WTC11 (cell line): Measurements from ENCODE around the gene MRM3. TPM values are rescaled to one million over a fixed set of nuclear protein-coding genes. Genes with fewer than 3 reads are reported as not detected.

Source experiments
- ATAC-seq: fragments of 200-7000 bp; cut with Tn5 transposase; 2 replicates; pipeline ENCODE4 v1.10.0; 2021; ENCODE audit warnings: mild to moderate bottlenecking, moderate library complexity
- CTCF ChIA-PET: fragments of 300-600 bp; sonication (Branson Sonifier 250); formaldehyde crosslinking; loops from one replicate; lab custom pipeline; 2021; ENCODE audit warnings: antibody characterized with exemption; lab: Charles Lee
- POLR2A ChIA-PET: fragments of 350-600 bp; sonication (Branson Sonifier 250); formaldehyde crosslinking; loops from one replicate; lab custom pipeline; 2021; ENCODE audit warnings: antibody characterized with exemption; lab: Charles Lee
- DNase-seq: peaks from one replicate; pipeline ENCODE4 v3.0.0; 2021; ENCODE audit warnings: low spot score
- H3K27ac Mint-ChIP-seq: 2 replicates; pipeline ENCODE4 v1.8.0; 2021; ENCODE audit warnings: mixed read lengths
- H3K27me3 Mint-ChIP-seq: 2 replicates; pipeline ENCODE4 v1.8.0; 2021; ENCODE audit warnings: low read depth, mild to moderate bottlenecking, moderate library complexity, mixed read lengths
- H3K36me3 Mint-ChIP-seq: 2 replicates; pipeline ENCODE4 v1.8.0; 2021; ENCODE audit warnings: mixed read lengths
- H3K4me1 Mint-ChIP-seq: 2 replicates; pipeline ENCODE4 v1.8.0; 2022; ENCODE audit warnings: mixed read lengths
- H3K4me3 Mint-ChIP-seq: 2 replicates; pipeline ENCODE4 v1.8.0; 2021; ENCODE audit warnings: mild to moderate bottlenecking, moderate library complexity, mixed read lengths
- H3K9me3 Mint-ChIP-seq: 2 replicates; pipeline ENCODE4 v1.8.0; 2021; ENCODE audit warnings: mixed read lengths
- CTCF ChIP-seq: fragments of 200-600 bp; IDR thresholded peaks from 2 replicates; pipeline ENCODE4 v1.8.0; 2022; ENCODE audit warnings: antibody characterized with exemption
- GRHL2 ChIP-seq: fragments of 250-450 bp; sonication (Bioruptor Pico); IDR thresholded peaks from 2 replicates; pipeline ENCODE4 v1.8.0; 2022; ENCODE audit warnings: mild to moderate bottlenecking, moderate library complexity; ENCODE audit not compliant: insufficient replicate concordance, severe bottlenecking
- GTF2I ChIP-seq: fragments of 250-450 bp; sonication (Bioruptor Pico); conservative IDR thresholded peaks from 2 replicates; pipeline ENCODE4 v1.4.0; 2021; ENCODE audit warnings: mild to moderate bottlenecking
- HMGXB4 ChIP-seq: sonication (generic); formaldehyde crosslinking; IDR thresholded peaks from 2 replicates; pipeline ENCODE4 v1.8.1; 2023; ENCODE audit warnings: mild to moderate bottlenecking, moderate library complexity, missing genetic modification reagents
- IRF2 ChIP-seq: sonication (generic); formaldehyde crosslinking; IDR thresholded peaks from 2 replicates; pipeline ENCODE4 v1.8.0; 2022; ENCODE audit warnings: low read depth, missing genetic modification reagents, borderline replicate concordance
- JUN ChIP-seq: sonication (generic); formaldehyde crosslinking; IDR thresholded peaks from 2 replicates; pipeline ENCODE4 v1.8.0; 2023; ENCODE audit warnings: mild to moderate bottlenecking, missing genetic modification reagents
- MXD4 ChIP-seq: fragments of 250-450 bp; sonication (Bioruptor Pico); IDR thresholded peaks from 2 replicates; pipeline ENCODE4 v1.8.0; 2021; ENCODE audit warnings: mild to moderate bottlenecking, moderate library complexity, borderline replicate concordance
- NFE2L1 ChIP-seq: sonication (generic); formaldehyde crosslinking; IDR thresholded peaks from 2 replicates; pipeline ENCODE4 v1.8.1; 2023; ENCODE audit warnings: missing genetic modification reagents
- NFYB ChIP-seq: sonication (generic); formaldehyde crosslinking; conservative IDR thresholded peaks from 2 replicates; pipeline ENCODE4 v1.8.0; 2022; ENCODE audit warnings: low read depth, missing genetic modification reagents
- PRDM15 ChIP-seq: sonication (generic); formaldehyde crosslinking; IDR thresholded peaks from 2 replicates; pipeline ENCODE4 v1.8.0; 2022; ENCODE audit warnings: missing genetic modification reagents
- PRRX2 ChIP-seq: fragments of 250-450 bp; sonication (Bioruptor Pico); IDR thresholded peaks from 2 replicates; pipeline ENCODE4 v1.8.0; 2021; ENCODE audit warnings: mild to moderate bottlenecking
- RELA ChIP-seq: sonication (generic); formaldehyde crosslinking; IDR thresholded peaks from 2 replicates; pipeline ENCODE4 v1.8.1; 2022; ENCODE audit warnings: missing genetic modification reagents, mild to moderate bottlenecking, borderline replicate concordance
- SP1 ChIP-seq: sonication (generic); formaldehyde crosslinking; conservative IDR thresholded peaks from 2 replicates; pipeline ENCODE4 v1.8.1; 2022; ENCODE audit warnings: missing genetic modification reagents
- TCF7 ChIP-seq: sonication (generic); formaldehyde crosslinking; IDR thresholded peaks from 2 replicates; pipeline ENCODE4 v1.8.0; 2022; ENCODE audit warnings: mild to moderate bottlenecking, low read depth, missing genetic modification reagents, moderate library complexity
- TEAD1 ChIP-seq: sonication (generic); formaldehyde crosslinking; IDR thresholded peaks from 2 replicates; pipeline ENCODE4 v1.8.0; 2022; ENCODE audit warnings: mild to moderate bottlenecking, missing genetic modification reagents
- ZMAT4 ChIP-seq: fragments of 250-450 bp; sonication (Bioruptor Pico); IDR thresholded peaks from 2 replicates; pipeline ENCODE4 v1.9.0; 2021; ENCODE audit warnings: mild to moderate bottlenecking
- ZNF423 ChIP-seq: fragments of 250-450 bp; sonication (Bioruptor Pico); IDR thresholded peaks from 2 replicates; pipeline ENCODE4 v2.1.2; 2022; ENCODE audit warnings: mild to moderate bottlenecking, moderate library complexity
- ZNF425 ChIP-seq: fragments of 250-450 bp; sonication (Bioruptor Pico); conservative IDR thresholded peaks from 2 replicates; pipeline ENCODE4 v1.9.0; 2021; ENCODE audit warnings: mild to moderate bottlenecking
- total RNA-seq: library from RNA; stranded (reverse); gene quantifications from 3 replicates; pipeline ENCODE4 v1.2.3, GENCODE V29; 2021

Gene MRM3
- total RNA-seq, 1 experiment from 2014 or later: 25.0 TPM

GRCh38 chr17:795276-795675 lies 13.1 kb downstream of the MRM3 start:
- H3K27me3 Mint-ChIP-seq: no peaks in the 10 kb centered on the region
- ChIA-PET CTCF (interaction anchor here (0.7 to 10.3 kb wide), 20 partner anchors 9 to 261 kb away, joined by 3 to 190 read pairs (median 4); partner anchors contain the start of genes NXN and TIMM22), POLR2A (interaction anchor here (0.6 to 1.9 kb wide), 4 partner anchors 116 to 201 kb away, joined by 3 to 14 read pairs (median 4); partner anchors contain the start of genes NXN and TIMM22)
- no peak overlapping the region for H3K4me3 Mint-ChIP-seq
- H3K27ac Mint-ChIP-seq: peak overlapping the region; percentile 92
- DNase-seq (no peak), ATAC-seq (no peak)
- H3K36me3 Mint-ChIP-seq: peaks cover 28% of the 10 kb centered on the region
- H3K9me3 Mint-ChIP-seq: no peaks in the 10 kb centered on the region
- H3K4me1 Mint-ChIP-seq: peaks cover 10% of the 10 kb centered on the region
- TF ChIP-seq PRDM15 (CRISPR knock-in tag) (no peak), NFE2L1 (CRISPR knock-in tag) (no peak), MXD4 (CRISPR knock-in tag) (no peak), NFYB (CRISPR knock-in tag) (no peak), GRHL2 (no peak), TCF7 (CRISPR knock-in tag) (no peak), RELA (CRISPR knock-in tag) (no peak), SP1 (no peak; the same call in 1 of the 2 replicates), ZNF425 (CRISPR knock-in tag) (no peak), TEAD1 (no peak), IRF2 (CRISPR knock-in tag) (no peak), GTF2I (CRISPR knock-in tag) (no peak), ZNF423 (CRISPR knock-in tag) (no peak), JUN (CRISPR knock-in tag) (no peak), CTCF (no peak), HMGXB4 (CRISPR knock-in tag) (no peak), ZMAT4 (no peak), PRRX2 (CRISPR knock-in tag) (no peak)
